Activated naive CD4-positive, alpha-beta T cell (primary cell): ENCODE results near the gene VTA1.

ENCODE experiments used
- DNase-seq, 4 experiments: peaks; one replicate each; lab custom pipeline; 2025; lab: John Stamatoyannopoulos, UW

VTA1 gene

GRCh38 chr6:142266060-142266459, 119.0 kb downstream of the VTA1 start:
- no peak for DNase-seq

- DNase-seq: no peak
Observed at GRCh38 chr6:142271476-142271875, 124.4 kb downstream of the VTA1 start.
